Femur (tissue), 1 donor: ENCODE data around the gene COL2A1.

Experiments
- DNase-seq: peaks from one replicate; pipeline ENCODE4 v3.0.0-alpha.2; 2017

Gene COL2A1

GRCh38 chr12:47988073-47989022, 15.9 kb downstream of the COL2A1 start:
- DNase-seq = peak; percentile 63

DNA sequence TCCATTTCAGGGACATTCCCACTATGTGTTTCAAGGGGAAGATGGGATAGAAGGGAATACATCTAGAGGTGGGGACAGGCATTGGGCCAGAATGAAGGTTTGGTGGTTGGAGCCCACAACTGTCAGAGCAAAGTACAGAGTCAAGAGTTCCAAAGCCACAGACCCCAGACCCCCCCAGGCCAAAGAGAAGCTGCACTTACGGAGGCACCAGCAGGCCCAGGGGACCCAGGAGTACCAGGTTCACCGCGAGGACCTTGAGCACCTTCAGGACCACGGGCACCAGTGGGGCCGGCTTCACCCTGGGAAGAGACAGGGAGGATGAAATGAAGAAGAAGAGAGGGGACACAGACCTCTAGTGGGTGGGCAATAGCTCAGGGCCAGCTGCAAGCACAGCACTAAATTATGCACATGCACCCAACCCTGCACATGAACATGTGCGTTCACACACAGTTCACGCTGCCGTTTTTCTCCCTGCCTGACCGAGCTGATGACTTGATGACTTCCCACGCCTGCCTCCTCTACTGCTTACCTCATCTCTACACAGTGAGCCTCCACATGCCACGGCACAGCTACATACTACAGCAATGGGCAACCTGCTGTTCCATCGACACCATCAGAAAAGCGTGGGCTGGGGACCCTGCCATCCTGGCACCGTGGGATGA, 16.7 kb downstream of the COL2A1 start:
- DNase-seq = peak; percentile 27

DNA sequence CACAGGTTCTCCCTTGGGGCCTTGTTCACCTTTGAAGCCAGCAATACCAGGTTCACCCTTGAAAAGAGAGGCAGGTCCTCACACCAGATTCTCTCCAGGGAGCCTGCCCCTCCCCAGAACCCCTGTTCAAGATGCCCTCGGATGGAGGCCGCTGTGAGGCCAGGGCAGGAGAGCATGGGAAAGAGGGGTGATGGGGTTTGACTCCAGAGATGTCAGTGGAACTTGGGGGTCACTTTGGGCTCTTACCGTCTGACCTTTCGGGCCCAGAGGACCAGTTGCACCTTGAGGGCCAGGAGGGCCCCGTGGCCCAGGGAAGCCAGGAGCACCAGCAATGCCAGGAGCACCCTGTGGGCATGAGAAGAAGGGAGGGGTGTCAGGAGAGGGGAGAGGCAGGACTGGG, 17.4 kb downstream of the COL2A1 start:
- DNase-seq = peak; percentile 16

DNA sequence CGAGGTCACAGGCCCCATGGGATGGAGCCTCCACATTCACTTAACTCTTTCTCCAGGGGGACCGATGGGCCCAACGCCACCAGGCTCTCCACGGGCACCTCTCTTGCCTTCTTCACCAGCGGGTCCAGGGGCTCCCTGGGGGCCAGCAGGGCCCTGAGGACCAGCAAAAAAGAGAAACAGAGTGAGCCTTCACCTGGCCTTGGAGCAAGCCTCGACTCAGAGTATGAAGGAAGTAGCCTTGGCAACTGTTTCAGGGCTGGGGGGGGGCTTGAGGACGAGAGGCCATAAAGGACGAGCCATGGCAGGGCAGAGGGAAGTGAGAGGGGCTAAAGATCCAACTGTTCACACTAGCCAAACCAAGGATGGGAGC, 18.0 kb downstream of the COL2A1 start:
- peak; percentile 28 for DNase-seq

GRCh38 chr12:47985596-47986290, 18.5 kb downstream of the COL2A1 start:
- peak; percentile 24 for DNase-seq

- no peak for DNase-seq
Measured at GRCh38 chr12:47984331-47984801, 19.9 kb downstream of the COL2A1 start.

GRCh38 chr12:47983541-47984115, 20.6 kb downstream of the COL2A1 start:
- DNase-seq = no peak

- DNase-seq = no peak
Measured at GRCh38 chr12:47982770-47983169, 21.5 kb downstream of the COL2A1 start.

GRCh38 chr12:47982311-47982710, 22.0 kb downstream of the COL2A1 start:
- no peak for DNase-seq

- DNase-seq = peak; percentile 36
Measured at GRCh38 chr12:47981496-47982260, 22.6 kb downstream of the COL2A1 start.

DNA sequence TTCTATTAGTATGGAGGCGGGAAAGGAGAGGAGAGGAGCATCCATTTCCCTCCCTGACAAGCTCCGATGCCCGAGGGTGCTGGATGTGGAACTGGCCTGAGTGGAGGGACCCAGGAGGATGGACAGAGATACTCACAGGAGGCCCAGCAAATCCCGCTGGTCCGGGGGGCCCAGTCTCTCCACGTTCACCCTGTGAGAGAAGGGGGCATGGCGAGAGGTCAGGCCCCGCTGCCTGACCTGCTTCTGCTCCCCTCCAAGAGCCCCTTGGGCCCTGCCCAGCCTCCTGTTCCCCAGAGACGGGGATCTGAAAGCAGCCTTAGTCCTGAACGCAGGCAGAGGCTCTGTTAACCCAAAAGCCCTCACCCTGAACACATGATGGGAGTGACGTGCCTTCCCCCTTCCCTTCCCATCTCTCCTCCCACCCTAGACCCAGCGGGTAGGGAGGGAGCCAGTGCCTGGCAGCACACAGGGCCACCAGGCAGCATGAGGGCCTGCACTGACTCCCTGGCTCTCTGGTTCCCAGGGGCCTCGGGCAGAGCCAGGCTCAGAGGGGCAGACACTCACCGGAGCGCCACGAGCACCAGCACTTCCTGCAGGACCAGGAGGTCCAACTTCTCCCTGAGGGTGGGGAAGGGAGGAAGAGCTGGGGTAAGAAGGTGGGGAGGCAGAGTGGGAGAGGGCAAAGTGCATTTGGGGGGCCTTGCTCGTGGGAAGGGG, 23.3 kb downstream of the COL2A1 start:
- DNase-seq = no peak

GRCh38 chr12:47980197-47980596, 24.1 kb downstream of the COL2A1 start:
- peak; percentile 48 for DNase-seq

DNA sequence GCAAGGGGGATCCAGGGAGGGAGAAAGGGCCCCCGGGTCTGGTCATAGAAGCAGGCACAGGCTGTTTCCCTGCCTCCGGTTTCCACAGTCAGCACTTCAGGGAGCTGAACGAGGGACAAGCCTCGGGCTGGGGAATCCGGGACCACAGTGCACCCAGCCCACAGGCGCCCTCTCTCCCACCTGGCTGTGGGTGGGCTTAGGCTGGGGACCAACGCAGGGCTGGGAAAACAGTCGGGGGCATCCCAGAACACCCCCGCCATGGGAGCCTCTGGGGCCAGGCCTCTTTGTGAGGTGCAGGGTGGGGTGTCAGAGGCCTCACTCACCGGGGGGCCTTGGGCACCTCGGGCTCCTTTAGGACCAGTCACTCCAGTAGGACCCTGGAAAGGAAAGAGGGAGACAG, 24.6 kb downstream of the COL2A1 start:
- DNase-seq = no peak

GRCh38 chr12:47979166-47979565, 25.1 kb downstream of the COL2A1 start:
- DNase-seq = peak; percentile 26

DNA sequence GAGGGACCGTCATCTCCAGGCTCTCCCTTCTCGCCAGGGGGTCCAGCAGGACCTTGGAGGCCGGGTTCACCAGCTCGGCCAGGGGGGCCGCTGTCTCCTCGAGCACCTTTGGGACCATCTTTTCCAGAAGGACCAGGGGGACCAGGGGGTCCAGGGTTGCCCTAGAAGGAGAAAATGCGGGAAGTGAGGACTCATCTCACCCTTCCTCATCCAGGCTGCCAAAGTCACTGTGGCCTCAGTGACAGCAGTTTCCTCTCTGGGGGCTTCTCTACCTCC, 25.7 kb downstream of the COL2A1 start:
- no peak for DNase-seq

DNA sequence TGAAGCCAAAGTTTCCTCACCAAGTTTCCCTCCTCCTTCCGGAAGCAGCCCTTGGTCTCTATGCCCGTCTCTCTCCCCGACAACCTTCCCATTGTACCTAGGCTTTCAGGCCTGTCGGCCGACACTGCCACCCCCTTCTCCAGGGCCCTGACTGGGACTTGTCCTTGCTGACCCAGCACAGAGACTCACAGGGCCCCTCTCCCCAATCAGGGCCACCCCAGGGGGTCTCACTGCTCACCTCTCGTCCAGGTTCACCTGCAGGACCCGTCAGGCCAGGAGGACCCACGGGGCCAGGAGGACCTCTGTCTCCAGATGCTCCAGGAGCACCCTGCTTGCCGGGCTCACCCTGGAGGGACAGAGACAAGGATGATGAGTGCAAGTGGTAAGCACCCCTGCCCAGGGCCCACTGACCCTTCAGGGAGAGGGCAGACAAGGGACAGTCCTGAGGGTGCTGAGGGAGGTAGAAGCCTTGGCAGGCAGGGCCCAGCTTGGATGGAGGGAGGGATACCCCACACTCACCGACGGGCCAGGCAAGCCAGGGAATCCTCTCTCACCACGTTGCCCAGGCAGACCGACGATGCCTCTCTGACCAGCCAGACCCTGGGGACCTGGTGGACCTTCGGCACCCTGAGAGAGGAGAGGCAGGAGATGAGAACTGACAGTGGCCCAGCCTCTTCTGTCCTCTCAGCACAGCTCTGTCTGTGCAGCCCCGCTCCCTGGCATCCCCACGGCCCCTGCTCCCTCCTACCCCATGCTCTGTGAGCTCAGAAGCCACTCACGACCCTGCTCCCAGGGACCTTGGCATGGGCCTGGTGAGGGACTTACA, 26.3 kb downstream of the COL2A1 start:
- DNase-seq = no peak

- no peak for DNase-seq
Measured at GRCh38 chr12:47977046-47977771, 27.1 kb downstream of the COL2A1 start.

GRCh38 chr12:47975816-47976215, 28.5 kb downstream of the COL2A1 start:
- no peak for DNase-seq

DNA sequence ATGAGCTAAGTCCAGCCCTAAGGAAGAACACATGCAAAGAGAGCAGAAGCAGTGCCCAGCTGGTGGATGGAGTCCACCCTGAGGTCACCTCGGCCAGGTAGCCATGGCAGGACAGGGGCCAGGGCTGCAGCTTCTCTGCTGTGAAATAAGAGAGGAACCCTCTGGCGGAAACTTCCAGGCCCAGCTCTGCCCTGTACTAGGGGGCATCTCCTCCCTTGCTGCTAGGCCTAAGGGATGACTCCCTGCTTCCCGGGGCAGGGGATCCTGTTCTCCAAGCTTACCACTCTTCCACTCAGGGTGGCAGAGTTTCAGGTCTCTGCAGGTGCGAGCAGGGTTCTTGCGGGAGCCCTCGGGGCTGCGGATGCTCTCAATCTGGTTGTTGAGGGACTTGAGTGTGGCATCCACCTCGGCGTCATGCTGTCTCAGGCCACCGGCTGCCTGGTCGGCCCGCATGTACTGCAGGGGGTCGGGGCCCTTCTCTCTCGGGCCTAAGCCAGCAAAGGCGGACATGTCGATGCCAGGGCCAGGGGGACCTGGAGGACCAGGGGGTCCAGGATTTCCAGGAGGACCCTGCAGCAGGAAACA, 29.1 kb downstream of the COL2A1 start:
- no peak for DNase-seq

GRCh38 chr12:47973870-47974269, 30.4 kb downstream of the COL2A1 start:
- peak; percentile 13 for DNase-seq
